Natural killer cell (primary cell): ENCODE data around the gene MYLK. TPM values are rescaled to one million over a fixed set of nuclear protein-coding genes. Genes with fewer than 3 reads are reported as not detected.

Source experiments
- ATAC-seq, 3 donors: fragments of 150-1000 bp in 2 of 3; fragments of 200-7000 bp in 1 of 3; cut with Tn5 transposase; 1 replicate in 1 of 3; 2 replicates in 2 of 3; pipeline ENCODE4 v1.10.0; 2021; ENCODE audit warnings: mild to moderate bottlenecking in 2 of 3, moderate library complexity in 2 of 3
- DNase-seq, 2 donors: peaks; one replicate each; pipeline versions ENCODE4 v3.0.0 to v3.0.0-alpha.2; 2013 to 2021; ENCODE audit warnings: mixed read lengths in 1 of 2
- H3K27ac ChIP-seq: one replicate; pipeline ENCODE4 v1.5.1; 2013; ENCODE audit warnings: mild to moderate bottlenecking, low read length
- H3K27me3 ChIP-seq: one replicate; pipeline ENCODE4 v1.6.1; 2013; ENCODE audit warnings: low read length; ENCODE audit not compliant: control insufficient read depth, insufficient read depth
- H3K36me3 ChIP-seq: one replicate; pipeline ENCODE4 v1.6.1; 2013; ENCODE audit warnings: low read length; ENCODE audit not compliant: control insufficient read depth, insufficient read depth
- H3K4me1 ChIP-seq: one replicate; pipeline ENCODE4 v1.6.1; 2013; ENCODE audit warnings: low read length; ENCODE audit not compliant: control insufficient read depth, insufficient read depth
- H3K4me3 ChIP-seq: one replicate; pipeline ENCODE4 v1.5.1; 2013; ENCODE audit warnings: low read length
- H3K9me3 ChIP-seq: one replicate; pipeline ENCODE4 v1.6.1; 2013; ENCODE audit warnings: low read length; ENCODE audit not compliant: control insufficient read depth, insufficient read depth
- H3K27ac Mint-ChIP-seq, 2 donors: one replicate each; pipeline ENCODE4 v1.8.0; 2022; ENCODE audit warnings: mild to moderate bottlenecking in 2 of 2, mixed read lengths in 2 of 2, moderate library complexity in 1 of 2
- H3K27me3 Mint-ChIP-seq, 2 donors: one replicate each; pipeline ENCODE4 v1.8.0; 2022; ENCODE audit warnings: low read depth in 2 of 2, mixed read lengths in 2 of 2
- H3K36me3 Mint-ChIP-seq: one replicate; pipeline ENCODE4 v1.8.0; 2022; ENCODE audit warnings: mixed read lengths
- H3K4me1 Mint-ChIP-seq, 2 donors: one replicate each; pipeline ENCODE4 v1.8.0; 2022; ENCODE audit warnings: mixed read lengths in 2 of 2
- H3K4me3 Mint-ChIP-seq: one replicate; pipeline ENCODE4 v1.8.0; 2022; ENCODE audit warnings: mild to moderate bottlenecking, moderate library complexity, mixed read lengths
- H3K9me3 Mint-ChIP-seq, 2 donors: one replicate each; pipeline ENCODE4 v1.8.0; 2022; ENCODE audit warnings: mixed read lengths in 2 of 2
- WGBS: methylation state at CpG from one replicate; pipeline ENCODE4 v1.1.7; 2013; ENCODE audit warnings: missing lambda C conversion rate; ENCODE audit not compliant: insufficient coverage; 5-methylcytosine and 5-hydroxymethylcytosine counted together
- intact Hi-C: fragments of 100-400 bp; cut with micrococcal nuclease; formaldehyde crosslinking; loops from one replicate; pipeline ENCODE4 v1.14.2; 2022
- total RNA-seq, 4 donors: library from RNA; stranded (reverse); fragments of 120-200 nt in 1 of 4; gene quantifications; one replicate each; pipeline versions ENCODE4 v1.2.3 to v1.2.4, GENCODE V29; 2013 to 2022
- TF ChIP-seq, protein P1 (sequence below): fragments of 200-600 bp; IDR thresholded peaks from one replicate; pipeline ENCODE4 v1.8.0; 2022; ENCODE audit warnings: antibody characterized with exemption

Gene MYLK
- total RNA-seq, 3 donors from 2014 or later (not counting 1 experiment from before 2014, with no cell fraction given), result 0.39 to 5.4 (median 3.4) TPM

DNA sequence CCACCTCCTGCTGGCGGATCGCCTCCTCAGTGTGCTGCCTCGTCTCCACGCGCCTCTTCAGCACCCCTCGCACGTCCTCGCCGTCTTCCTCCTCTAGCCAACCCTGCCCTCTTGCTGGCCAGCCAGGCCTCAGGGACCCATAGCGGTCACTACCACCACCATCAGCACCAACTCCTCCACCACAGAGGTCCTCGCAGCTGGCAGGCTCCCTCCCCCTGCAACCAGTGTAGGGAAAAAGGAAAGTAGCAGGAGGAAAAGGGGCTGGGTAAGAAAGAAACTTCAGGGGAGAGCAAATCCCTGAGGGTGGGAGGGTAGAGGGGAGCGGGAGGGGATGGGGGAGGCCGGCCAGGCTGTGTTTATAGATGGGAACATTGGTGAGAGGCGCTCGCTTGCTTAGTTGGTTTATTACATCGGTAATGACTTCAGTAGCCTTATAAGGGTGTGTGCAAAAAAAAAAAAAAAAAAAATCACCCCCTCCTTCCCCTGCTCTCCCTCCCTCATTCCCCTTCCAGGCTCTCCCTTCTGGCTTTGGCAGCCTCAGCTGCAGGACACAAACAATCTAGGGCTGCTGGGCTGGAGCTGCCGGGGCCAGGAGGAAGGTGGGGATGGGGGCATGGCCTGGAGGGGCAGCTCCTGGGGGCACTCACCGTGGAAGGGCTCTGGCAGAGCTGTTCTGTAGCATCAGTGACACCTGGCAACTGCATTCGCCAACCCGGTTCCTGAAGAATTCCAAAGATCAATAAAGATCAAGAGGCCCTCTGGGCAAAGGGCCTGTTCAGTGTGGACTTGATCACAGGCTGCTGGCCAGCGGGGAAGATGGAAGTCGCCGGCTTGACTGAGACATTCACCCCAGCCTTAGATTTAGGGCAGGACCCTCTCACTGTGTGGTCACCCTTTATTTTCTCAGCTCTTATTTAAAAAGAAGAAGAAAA lies 183.1 kb downstream of the MYLK start:
- no peaks in the 10 kb centered on the region for H3K9me3 Mint-ChIP-seq
- 96% methylated on average over 18 of the region's 23 CpGs for WGBS
- H3K36me3 ChIP-seq, result no peaks in the 10 kb centered on the region
- DNase-seq (no peak), ATAC-seq (no peak)
- no peaks in the 10 kb centered on the region for H3K9me3 ChIP-seq
- H3K4me1 Mint-ChIP-seq, result no peaks in the 10 kb centered on the region
- TF ChIP-seq, protein P1, sequence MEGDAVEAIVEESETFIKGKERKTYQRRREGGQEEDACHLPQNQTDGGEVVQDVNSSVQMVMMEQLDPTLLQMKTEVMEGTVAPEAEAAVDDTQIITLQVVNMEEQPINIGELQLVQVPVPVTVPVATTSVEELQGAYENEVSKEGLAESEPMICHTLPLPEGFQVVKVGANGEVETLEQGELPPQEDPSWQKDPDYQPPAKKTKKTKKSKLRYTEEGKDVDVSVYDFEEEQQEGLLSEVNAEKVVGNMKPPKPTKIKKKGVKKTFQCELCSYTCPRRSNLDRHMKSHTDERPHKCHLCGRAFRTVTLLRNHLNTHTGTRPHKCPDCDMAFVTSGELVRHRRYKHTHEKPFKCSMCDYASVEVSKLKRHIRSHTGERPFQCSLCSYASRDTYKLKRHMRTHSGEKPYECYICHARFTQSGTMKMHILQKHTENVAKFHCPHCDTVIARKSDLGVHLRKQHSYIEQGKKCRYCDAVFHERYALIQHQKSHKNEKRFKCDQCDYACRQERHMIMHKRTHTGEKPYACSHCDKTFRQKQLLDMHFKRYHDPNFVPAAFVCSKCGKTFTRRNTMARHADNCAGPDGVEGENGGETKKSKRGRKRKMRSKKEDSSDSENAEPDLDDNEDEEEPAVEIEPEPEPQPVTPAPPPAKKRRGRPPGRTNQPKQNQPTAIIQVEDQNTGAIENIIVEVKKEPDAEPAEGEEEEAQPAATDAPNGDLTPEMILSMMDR, result no peak
- no peak overlapping the region for H3K27ac Mint-ChIP-seq
- H3K4me1 ChIP-seq, result peaks cover 5% of the 10 kb centered on the region
- H3K4me3 ChIP-seq, result no peak overlapping the region
- intact Hi-C loops, result no loop called here
- peaks cover 0 to 2% of the 10 kb centered on the region in 2 donors for H3K27me3 Mint-ChIP-seq
- H3K27ac ChIP-seq, result no peak overlapping the region
- H3K4me3 Mint-ChIP-seq, result no peak overlapping the region
- H3K36me3 Mint-ChIP-seq, result no peaks in the 10 kb centered on the region
- no peaks in the 10 kb centered on the region for H3K27me3 ChIP-seq

DNA sequence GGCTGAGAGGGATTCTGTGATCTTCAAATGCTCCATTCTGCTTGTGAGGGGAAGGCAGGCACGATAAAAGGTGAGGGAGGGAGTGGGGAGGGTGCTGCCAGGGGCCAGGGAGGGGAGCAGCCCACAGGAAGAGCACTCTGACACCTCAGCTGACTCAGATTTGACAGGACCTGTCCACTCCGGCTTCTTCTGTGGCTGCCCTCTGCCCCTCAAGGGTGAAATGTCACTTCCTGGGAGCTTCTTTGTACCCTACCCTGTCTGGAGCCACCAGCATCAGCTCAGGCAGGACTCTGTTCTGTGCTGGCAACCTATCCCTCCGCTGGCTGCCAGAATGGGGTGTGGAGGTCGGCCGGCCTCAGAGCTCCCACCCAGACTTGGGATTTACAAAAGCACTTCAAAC lies 185.3 kb downstream of the MYLK start:
- TF ChIP-seq, protein P1, result no peak
- WGBS, result 72% methylated on average over 5 of the region's 5 CpGs
- Mint-ChIP-seq H3K27me3 (peaks cover 0 to 2% of the 10 kb centered on the region in 2 donors), H3K9me3 (no peaks in the 10 kb centered on the region), H3K4me1 (no peaks in the 10 kb centered on the region), H3K4me3 (no peak overlapping the region), H3K27ac (no peak overlapping the region), H3K36me3 (no peaks in the 10 kb centered on the region)
- Histone ChIP-seq H3K27me3 (no peaks in the 10 kb centered on the region), H3K9me3 (no peaks in the 10 kb centered on the region), H3K27ac (no peak overlapping the region), H3K36me3 (no peaks in the 10 kb centered on the region), H3K4me3 (no peak overlapping the region), H3K4me1 (peaks cover 5% of the 10 kb centered on the region)
- ATAC-seq, result no peak
- no peak for DNase-seq
- intact Hi-C loops, result no loop called here

DNA sequence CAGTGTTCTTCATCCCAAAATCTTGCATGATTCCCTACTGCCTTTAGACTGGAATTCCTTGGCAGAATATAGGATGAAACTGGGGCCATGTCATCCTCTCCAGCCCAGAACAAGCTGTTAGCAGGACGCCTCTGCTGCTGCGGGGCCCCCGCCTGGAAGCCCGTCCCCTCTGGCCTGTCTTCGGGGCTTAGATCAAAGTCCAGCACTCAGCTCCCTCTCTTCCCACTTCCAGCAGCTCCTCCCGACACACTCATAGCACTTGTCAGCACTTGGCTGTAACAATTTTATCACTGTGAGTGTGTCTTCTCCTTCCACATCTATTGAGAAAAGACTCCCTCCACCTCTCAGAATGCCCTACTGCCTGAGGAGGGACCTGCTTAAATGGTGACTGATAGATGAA lies 187.3 kb downstream of the MYLK start:
- peaks cover 5% of the 10 kb centered on the region for H3K4me1 ChIP-seq
- no peaks in the 10 kb centered on the region for H3K9me3 Mint-ChIP-seq
- ATAC-seq, result no peak
- H3K27ac Mint-ChIP-seq, result no peak overlapping the region
- no peaks in the 10 kb centered on the region for H3K4me1 Mint-ChIP-seq
- H3K27me3 Mint-ChIP-seq, result peaks cover 0 to 2% of the 10 kb centered on the region in 2 donors
- no peak overlapping the region for H3K27ac ChIP-seq
- no peaks in the 10 kb centered on the region for H3K27me3 ChIP-seq
- 82% methylated on average over 6 of the region's 6 CpGs for WGBS
- H3K4me3 Mint-ChIP-seq, result no peak overlapping the region
- TF ChIP-seq, protein P1, result no peak
- H3K36me3 Mint-ChIP-seq, result no peaks in the 10 kb centered on the region
- DNase-seq, result no peak
- no peak overlapping the region for H3K4me3 ChIP-seq
- H3K36me3 ChIP-seq, result no peaks in the 10 kb centered on the region
- H3K9me3 ChIP-seq, result no peaks in the 10 kb centered on the region
- intact Hi-C loops, result no loop called here
